Activated naive CD4-positive, alpha-beta T cell treated with anti-CD3 and anti-CD28 coated beads, Interleukin-2, amount 50 U/mL, for 16 hours (primary cell): ENCODE results near the gene NKAIN2.
"Not testable (repeated sequence)": the region's sequence is repeated elsewhere in the genome, so short reads cannot be mapped to it uniquely, and the experiment has no call there.

Experiments used
- DNase-seq: peaks from one replicate; pipeline ENCODE4 v3.0.0-alpha.2; 2020

The NKAIN2 gene

DNA sequence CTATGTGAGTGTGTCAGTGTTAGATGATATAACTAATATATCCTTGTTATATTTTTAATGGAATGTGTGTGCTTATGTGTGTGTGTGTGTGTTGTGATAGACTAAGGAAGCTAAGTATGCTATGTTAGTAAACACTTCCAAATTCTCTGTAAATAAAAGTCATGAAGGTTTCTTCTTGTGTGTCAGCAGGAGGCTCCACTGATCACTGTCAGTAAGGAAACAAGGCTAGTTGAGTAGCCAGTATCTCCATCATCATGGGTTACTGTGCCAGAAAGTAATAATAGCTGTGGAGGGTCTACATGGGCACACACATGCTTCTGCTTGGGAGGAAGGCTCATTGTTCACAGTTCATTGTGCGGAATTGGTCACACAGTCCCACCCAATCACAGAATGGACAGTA, 855.8 kb downstream of the NKAIN2 start:
- no peak for DNase-seq

DNA sequence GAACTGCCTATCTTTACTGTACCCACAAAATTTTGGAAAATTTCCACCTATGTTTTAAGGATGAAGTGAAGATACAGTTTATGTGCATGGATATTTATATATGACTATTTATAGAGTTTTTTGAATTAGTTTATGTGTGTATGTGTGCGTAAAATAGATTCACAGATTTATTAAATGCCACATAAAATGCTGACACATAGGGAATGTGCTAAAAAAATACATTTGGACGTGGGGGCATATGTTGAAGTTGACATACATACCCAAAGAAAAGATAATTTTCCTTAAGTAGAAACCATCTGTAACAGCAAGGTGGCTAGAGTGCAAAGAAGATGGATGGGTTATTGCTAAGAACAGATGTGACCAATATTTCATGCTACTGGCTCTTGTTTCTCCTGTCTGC, 856.5 kb downstream of the NKAIN2 start:
- no peak for DNase-seq

DNA sequence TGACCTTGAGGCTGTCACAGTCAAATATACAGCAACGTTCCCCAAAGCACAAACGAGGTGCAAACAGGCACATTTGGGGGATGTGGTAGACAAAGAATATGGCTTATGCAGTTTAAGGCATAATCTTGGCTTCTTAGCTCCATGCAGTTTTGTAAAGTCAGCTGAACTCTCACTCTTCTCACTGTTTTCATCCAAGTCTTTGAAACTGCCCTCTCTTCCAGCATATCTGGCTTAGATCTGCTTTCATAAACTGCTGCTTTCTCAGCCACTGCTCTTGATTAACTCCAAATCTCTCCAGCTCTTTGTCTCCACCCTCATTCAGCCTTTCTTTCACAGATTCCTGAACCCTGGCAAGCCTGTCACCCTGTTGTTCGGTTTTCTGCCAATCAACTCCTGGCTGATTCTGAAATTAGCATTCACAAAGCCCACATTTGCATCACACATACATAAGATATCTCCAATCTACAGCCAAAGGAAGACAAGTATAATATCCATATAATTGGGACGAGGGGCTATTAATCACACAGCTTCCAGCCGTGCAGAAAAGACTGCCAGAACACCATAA, 857.5 kb downstream of the NKAIN2 start:
- no peak for DNase-seq

DNA sequence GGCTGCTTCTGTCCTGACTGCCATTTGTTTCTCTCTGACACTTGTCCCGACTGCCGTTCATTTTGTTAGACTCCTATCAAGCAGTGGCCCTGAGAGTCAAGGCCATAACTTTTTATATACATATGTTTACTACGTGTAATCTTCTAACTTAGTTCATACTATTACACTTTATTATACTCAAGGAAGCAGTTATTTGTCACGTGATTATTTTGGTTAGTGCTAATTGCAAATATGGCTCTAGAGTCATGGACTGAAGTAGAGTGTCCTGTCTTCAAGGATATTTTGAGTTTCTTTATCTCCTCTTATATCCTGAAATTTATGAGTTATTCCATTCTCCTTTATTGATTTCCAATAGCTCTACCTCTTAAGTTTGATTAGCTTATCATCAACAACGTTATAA, 864.4 kb downstream of the NKAIN2 start:
- DNase-seq = no peak

DNA sequence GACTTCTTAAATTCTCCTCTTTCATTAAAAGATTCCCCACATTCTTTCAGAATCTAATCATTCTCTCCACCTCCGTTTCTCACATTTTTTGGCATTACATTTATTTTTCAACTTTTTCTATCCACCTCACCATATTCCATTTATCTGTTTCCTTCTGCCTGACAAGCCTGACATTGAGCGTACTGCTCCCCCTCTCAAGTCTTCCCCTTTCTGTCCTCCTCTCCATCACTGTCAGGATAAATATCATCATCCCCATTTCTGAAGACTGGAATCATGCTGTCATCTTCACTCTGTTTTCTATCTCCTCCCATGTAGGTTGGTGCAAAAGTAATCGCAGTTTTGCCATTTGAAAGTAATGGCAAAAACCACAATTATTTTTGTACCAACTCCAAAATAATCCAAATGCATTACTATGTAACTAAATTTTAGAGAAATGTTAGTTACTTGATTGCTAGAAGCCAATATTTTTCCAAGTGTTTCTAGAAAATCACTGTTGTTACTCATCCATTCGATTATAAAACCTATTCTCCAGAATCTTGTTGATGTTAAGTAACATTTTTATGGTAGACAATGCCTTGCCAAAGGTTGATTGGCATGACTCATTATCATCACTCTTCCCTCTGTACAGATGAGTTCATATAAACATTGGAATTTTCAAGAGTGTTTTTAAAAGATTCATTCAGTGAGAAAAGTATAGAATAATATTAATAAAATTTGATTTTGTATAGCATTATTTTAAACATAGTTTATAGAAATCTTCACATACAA, 866.2 kb downstream of the NKAIN2 start:
- no peak for DNase-seq

DNA sequence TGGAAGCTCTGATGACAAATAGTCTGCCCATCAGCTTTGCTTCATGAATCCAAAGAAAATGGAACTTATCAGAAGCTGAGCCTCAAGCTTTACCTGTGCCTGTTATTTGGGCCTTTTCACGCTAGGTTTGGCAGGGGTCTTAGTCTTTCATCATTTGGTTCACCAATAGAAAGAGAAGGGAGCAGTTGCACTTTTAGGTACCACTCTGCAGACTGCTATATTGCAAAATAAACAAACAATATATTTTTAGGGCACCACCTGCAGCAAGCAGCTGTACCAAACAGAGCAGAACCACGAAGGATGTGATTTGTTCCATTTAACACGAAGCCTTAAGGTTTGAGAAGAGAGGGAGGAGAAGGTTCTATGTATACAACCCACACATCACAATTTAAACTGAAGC, 867.1 kb downstream of the NKAIN2 start:
- no peak for DNase-seq

DNA sequence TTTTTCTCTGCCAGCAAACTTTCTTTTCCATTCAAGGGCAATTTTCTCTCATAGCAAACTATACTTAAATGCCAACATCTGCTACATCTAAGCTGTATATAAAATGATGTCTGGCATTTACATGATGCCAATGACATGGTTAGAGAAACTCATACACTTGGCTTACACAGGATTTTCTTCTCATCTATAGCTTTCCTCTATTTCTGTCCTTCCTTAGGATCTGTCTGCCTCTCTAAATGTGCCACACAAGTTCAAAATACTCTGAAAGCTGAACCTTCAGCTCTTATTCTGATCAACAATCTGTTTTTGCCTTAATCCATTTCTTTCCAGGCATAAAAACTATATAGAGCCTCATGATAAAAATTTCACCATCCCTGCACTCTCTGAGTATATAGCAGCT, 867.7 kb downstream of the NKAIN2 start:
- DNase-seq = no peak

DNA sequence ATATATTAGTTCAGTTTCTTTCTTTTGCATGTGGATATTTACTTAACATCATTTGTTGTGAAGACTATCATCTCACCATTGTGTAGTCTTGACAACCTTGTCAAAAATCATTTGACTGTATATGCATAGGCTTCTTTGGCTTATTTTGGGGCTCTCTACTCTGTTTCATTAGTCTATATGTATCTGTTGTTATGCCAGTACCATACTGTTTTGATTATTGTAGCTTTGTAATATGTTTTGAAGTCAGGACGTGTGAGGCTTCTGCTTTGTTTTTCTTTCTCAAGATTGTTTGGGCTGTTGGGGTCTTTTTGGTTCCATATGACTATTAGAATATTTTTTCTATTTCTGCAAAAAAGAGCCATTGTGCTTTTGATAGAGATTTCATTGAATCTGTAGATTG, 870.4 kb downstream of the NKAIN2 start:
- no peak for DNase-seq

DNA sequence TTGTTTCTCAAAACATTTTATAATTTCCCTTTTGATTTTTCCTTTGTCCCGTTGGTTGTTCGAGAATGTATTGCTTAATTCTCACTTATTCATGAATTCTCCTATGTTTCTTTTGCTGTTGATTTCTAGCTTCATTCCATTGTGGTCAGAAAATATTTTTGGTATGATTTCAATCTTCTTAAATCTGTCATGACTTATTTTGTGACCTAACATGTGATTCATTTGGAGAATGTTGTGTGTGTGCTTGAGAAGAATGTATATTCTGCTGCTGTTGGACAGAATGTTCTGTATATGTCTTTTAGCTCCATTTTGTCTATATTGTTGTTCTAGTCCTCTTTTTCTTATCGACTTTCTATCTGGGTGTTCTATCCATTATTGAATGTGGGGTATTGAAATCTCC, 872.4 kb downstream of the NKAIN2 start:
- DNase-seq = no peak

DNA sequence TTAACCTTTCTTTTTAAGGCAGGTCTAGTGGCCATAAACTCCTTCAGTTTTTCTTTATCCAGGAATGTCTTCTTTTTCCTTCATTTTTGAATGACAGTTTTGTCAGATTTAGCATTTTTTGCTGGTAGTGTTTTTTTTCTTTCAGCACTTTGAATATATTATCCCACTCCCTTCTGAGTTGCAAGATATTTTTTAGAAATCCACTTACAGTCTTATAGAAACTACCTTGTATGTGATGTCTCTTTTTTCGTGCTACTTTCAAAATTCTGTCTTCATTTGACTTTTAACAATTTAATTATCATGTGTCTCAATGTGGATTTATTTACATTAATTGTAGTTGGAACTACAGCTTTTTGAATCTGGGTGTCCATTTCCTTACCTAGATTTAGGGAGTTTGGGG, 874.2 kb downstream of the NKAIN2 start:
- DNase-seq = no peak

DNA sequence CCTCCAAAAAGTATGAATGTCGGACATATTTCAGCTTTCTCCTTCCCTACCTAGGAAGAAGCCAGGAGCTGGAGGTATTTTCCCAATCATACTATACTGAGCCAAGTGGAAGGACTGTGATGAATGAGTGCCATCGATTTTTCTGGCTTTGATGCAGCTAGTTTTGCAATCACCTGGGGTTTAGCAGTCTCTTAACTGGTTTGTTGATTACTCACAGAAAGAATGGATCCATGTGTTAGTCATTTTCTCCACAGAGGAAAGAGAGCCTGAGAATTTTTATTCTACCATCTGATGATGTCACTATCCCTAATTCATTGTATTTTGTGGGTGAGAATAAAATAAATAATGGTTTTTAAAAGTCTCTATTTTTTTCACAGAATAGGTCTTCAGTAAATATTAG, 875.7 kb downstream of the NKAIN2 start:
- DNase-seq = no peak

DNA sequence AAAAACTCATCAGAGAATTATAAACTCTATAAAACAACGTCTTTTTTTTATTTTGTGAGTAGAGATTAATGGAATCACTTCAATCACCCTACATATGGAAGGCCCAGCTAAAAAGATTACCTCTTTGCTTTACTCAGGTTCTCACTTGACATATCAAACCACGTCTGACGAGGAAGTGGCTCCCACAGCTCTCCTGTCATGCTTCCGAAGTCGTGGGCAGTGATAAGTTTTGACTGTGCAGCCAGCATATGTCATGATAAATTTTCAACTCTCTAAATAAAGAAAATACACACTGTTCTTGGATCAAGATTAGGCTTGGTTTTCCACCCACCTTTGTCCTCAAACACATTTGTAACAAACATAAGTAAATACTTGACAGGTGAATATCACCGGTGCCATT, 879.1 kb downstream of the NKAIN2 start:
- DNase-seq = no peak

DNA sequence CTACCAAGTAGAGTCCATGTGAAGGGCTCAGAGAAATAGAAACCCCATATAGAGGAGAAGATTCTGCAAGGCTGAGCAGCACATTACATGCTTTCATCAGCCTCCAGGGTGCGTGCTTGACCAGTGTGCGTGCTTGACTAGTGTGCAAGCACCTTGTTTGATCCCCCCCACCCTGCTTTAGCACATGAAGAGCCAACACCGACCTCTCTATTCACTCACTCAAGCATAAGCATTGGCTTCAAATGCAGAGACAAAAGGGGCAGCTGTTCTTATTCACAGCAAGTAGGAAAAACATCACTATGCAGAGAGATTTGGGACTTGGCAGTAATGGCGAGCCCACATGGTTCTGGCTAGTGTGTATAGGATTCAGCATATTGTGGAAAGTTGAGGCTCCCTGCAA, 879.8 kb downstream of the NKAIN2 start:
- no peak for DNase-seq

DNA sequence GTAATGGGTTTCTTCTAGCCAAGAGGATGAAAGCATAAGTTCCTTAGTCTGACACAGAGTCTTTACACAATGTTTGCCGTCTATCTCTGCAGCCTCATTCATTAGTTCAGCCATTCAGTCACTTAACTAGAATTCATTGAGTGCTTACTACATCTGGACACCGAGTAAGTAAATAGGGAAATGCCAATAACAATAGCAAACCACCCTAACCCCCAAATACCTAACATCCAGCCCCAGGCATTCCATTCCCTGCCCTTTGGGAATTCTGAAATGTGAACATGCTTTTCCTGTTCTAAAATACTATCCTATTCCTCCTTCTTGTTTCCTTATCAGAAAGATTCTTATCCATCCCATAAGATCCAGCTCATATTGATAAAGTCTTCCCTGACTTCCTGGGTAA, 881.0 kb downstream of the NKAIN2 start:
- DNase-seq = no peak

DNA sequence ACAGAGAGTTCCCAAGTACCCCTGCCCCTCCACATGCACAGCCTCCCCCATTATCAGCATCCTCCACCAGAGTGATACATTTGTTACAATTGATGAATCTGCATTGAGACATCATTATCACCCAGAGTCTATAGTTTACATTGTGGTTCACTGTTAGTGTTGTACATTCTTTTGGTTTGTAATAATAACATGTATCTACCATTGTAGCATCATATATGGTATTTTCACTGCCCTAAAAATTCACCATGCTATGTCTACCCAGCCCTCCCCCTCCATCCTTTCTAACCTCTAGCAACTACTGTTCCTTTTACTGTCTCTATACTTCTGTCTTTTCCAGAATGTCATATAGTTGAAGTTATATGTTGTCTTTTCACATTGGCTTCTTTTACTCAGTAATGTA, 884.7 kb downstream of the NKAIN2 start:
- no peak for DNase-seq

DNA sequence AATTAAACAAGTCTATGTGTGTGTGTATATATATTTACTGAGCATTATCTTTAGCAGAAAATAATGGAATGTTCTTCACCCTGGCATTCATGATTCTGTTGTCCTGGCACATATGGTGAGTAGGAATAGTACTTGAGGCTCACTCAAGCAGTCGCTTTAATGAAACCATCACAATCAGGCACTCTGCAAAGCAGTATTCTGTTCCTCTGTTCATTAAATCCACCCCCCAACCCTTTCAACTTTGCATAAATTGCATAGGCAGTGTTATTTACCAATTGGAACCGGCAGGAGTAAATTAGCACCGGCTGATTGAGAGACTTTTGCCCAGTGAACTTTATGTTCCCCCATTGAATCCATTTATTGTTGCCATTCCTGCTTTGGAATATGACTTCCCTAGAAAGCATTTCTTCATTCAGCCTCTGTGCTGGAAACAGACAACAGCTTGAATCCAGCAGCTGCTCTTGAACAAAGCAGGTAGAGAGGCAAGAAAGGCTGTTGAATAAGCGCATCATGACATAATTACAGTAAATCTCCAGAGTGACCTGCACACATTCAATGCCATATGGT, 890.6 kb downstream of the NKAIN2 start:
- no peak for DNase-seq

DNA sequence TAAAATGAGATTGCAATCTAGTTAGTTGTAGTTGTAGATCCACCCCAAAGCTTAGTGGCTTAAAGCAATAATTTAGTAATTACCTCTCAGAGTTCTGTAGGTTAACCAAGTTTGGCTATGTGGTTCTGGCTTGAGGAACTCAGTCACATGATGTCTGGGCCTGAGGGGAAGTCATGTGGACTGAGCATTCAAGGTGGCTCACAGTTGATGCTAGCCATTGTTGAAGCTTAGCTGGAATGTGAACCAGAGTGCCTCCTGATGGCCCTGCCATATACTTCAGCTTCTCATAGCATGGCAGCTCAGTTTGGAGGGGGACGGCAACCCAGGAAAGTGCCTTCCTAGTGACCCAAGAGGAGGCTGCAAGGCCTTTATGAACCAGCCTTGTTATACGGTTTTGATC, 895.4 kb downstream of the NKAIN2 start:
- no peak for DNase-seq

DNA sequence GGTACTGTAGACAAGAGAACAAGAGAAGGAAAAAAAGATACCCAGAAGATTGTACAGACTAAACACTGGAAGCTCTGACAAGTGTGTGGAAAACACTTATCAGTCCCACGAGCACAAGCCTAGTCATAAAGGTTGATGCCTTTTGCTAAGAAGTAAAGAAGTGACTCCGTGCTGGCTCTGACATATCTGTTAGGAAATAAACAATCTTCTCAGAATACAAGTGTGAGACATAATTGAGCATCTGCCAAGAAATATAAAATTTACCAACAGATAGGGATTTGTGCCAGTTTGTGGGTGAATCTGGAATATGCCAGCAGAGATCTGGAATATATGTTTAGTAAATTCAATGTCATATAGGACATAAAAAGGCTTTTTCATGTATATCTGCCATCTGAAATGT, 899.9 kb downstream of the NKAIN2 start:
- no peak for DNase-seq

DNA sequence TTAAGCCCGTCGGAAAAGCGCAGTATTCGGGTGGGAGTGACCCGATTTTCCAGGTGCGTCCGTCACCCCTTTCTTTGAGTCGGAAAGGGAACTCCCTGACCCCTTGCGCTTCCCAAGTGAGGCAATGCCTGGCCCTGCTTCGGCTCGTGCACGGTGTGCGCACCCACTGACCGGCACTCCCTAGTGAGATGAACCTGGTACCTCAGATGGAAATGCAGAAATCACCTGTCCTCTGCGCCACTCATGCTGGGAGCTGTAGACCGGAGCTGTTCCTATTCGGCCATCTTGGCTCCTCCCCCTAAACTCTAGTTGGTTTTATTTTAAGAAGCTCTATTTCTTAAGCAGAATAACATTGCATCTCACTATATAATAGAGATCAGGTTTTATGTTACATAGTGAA, 908.9 kb downstream of the NKAIN2 start:
- DNase-seq = not testable (repeated sequence)

DNA sequence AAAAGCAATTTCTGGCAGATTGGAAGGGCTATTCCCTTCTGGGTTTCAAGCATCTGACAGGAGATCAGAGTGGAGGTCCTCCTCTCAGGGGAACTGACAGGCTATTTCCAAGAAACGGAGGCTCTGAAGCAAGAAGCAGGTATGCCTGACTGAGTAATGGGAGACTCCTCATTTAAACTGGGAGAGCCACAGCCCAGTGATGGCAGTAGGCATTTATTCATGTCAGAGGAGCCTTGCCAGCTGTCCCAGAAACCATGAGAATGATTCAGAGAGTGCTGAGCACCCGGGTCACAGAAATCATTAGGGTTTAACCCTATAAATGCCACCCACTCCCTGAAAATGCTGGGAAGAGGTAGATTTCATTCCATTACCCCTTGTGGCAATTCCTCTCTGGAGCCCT, 911.1 kb downstream of the NKAIN2 start:
- DNase-seq = no peak

DNA sequence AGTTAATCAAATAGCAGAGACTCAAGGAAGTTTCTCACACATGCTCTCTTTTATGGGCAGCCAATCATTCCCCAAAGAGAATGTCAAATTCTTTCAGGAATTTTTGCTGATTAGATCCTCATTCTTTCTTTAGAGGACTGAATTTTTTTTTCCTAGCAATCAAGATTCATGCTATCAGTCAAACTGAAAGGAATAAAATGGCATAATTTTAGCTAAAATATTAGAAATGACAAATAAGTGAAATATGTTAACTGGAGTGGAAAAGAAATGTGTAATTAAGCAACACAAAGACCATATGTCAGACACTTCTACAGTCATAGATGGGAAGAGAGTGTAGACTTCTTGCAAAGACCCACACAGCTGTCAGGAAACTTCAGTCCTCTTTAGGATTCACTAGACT, 916.2 kb downstream of the NKAIN2 start:
- DNase-seq = no peak

DNA sequence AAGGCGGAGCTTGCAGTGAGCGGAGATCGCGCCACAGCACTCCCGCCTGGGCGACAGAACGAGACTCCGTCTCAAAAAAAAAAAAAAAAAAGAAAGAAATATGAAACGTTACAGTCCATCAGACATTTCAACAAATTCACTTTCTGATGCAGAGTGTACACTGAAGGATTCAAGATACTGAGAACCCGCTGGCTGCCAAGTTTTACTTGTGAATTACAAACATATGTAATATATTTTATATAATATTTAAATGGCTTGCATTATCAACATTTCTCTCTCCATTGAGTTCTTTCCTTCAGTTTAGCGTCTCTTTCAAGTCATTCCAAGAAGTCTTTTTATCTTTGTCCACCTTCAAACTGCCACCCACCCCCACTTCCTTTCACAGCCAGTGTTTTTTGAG, 917.7 kb downstream of the NKAIN2 start:
- no peak for DNase-seq

DNA sequence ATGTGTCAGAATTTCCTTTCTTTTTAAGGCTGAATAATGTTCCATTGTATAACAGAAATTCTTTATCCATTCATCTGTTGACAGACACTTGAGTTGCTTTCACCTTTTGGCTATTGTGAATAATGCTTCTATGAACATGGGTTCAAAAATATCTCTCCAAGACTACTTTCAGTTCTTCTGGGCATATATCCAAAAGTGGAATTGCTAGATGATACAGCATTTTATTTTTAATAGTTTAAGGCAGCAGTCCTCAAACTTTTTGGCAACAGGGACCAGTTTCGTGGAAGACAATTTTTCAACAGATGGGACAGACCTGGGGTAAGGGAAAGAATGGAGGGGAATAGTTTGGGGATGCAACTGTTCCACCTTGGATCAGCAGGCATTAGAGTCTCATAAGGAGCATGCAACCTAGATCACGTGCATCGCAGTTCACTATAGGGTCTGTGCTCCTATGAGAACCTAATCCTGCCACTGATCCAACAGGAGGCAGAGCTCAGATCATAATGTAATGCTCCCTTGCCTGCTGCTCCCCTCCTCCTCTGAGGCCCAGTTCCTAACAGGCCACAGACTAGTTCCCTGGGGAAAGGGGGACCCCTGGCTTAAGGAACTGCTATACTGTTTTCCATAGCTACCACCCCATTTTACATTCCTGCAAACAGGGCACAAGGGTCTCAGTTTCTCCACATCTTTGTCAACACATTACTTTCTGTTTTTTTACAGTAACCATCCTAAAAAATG, 918.6 kb downstream of the NKAIN2 start:
- no peak for DNase-seq

DNA sequence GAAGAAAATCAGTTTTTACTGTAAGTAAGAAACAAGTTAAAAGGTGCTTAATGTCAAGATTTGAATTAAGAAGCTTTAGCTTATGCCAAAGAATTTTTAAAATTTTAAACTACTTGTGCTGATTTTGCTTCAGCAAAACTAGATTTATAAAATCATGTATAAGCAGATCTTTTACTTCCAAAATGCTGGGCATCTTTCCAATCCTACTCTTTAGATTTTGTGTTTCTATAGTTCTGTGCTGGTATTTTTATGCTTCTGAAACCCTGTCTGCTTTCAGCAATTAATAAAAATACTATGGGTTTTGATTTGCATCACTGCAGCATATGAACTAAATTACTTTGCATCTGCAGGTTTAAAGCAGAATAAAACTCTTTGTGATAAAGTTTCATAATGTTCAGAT, 920.0 kb downstream of the NKAIN2 start:
- DNase-seq = no peak
